Natural killer cell (primary cell): ENCODE data around the gene TBL1X. TPM values are rescaled to one million over a fixed set of nuclear protein-coding genes. Genes with fewer than 3 reads are reported as not detected.

Experiments
- ATAC-seq, 3 donors: fragments of 150-1000 bp in 2 of 3; fragments of 200-7000 bp in 1 of 3; cut with Tn5 transposase; 1 replicate in 1 of 3; 2 replicates in 2 of 3; pipeline ENCODE4 v1.10.0; 2021; ENCODE audit warnings: mild to moderate bottlenecking in 2 of 3, moderate library complexity in 2 of 3
- DNase-seq, 2 donors: peaks; one replicate each; pipeline versions ENCODE4 v3.0.0 to v3.0.0-alpha.2; 2013 to 2021; ENCODE audit warnings: mixed read lengths in 1 of 2
- H3K27ac ChIP-seq: one replicate; pipeline ENCODE4 v1.5.1; 2013; ENCODE audit warnings: mild to moderate bottlenecking, low read length
- H3K27me3 ChIP-seq: one replicate; pipeline ENCODE4 v1.6.1; 2013; ENCODE audit warnings: low read length; ENCODE audit not compliant: control insufficient read depth, insufficient read depth
- H3K36me3 ChIP-seq: one replicate; pipeline ENCODE4 v1.6.1; 2013; ENCODE audit warnings: low read length; ENCODE audit not compliant: control insufficient read depth, insufficient read depth
- H3K4me1 ChIP-seq: one replicate; pipeline ENCODE4 v1.6.1; 2013; ENCODE audit warnings: low read length; ENCODE audit not compliant: control insufficient read depth, insufficient read depth
- H3K4me3 ChIP-seq: one replicate; pipeline ENCODE4 v1.5.1; 2013; ENCODE audit warnings: low read length
- H3K9me3 ChIP-seq: one replicate; pipeline ENCODE4 v1.6.1; 2013; ENCODE audit warnings: low read length; ENCODE audit not compliant: control insufficient read depth, insufficient read depth
- H3K27ac Mint-ChIP-seq, 2 donors: one replicate each; pipeline ENCODE4 v1.8.0; 2022; ENCODE audit warnings: mild to moderate bottlenecking in 2 of 2, mixed read lengths in 2 of 2, moderate library complexity in 1 of 2
- H3K27me3 Mint-ChIP-seq, 2 donors: one replicate each; pipeline ENCODE4 v1.8.0; 2022; ENCODE audit warnings: low read depth in 2 of 2, mixed read lengths in 2 of 2
- H3K36me3 Mint-ChIP-seq: one replicate; pipeline ENCODE4 v1.8.0; 2022; ENCODE audit warnings: mixed read lengths
- H3K4me1 Mint-ChIP-seq, 2 donors: one replicate each; pipeline ENCODE4 v1.8.0; 2022; ENCODE audit warnings: mixed read lengths in 2 of 2
- H3K4me3 Mint-ChIP-seq: one replicate; pipeline ENCODE4 v1.8.0; 2022; ENCODE audit warnings: mild to moderate bottlenecking, moderate library complexity, mixed read lengths
- H3K9me3 Mint-ChIP-seq, 2 donors: one replicate each; pipeline ENCODE4 v1.8.0; 2022; ENCODE audit warnings: mixed read lengths in 2 of 2
- WGBS: methylation state at CpG from one replicate; pipeline ENCODE4 v1.1.7; 2013; ENCODE audit warnings: missing lambda C conversion rate; ENCODE audit not compliant: insufficient coverage; 5-methylcytosine and 5-hydroxymethylcytosine counted together
- intact Hi-C: fragments of 100-400 bp; cut with micrococcal nuclease; formaldehyde crosslinking; loops from one replicate; pipeline ENCODE4 v1.14.2; 2022
- total RNA-seq, 4 donors: library from RNA; stranded (reverse); fragments of 120-200 nt in 1 of 4; gene quantifications; one replicate each; pipeline versions ENCODE4 v1.2.3 to v1.2.4, GENCODE V29; 2013 to 2022
- TF ChIP-seq, protein P1 (sequence below): fragments of 200-600 bp; IDR thresholded peaks from one replicate; pipeline ENCODE4 v1.8.0; 2022; ENCODE audit warnings: antibody characterized with exemption

The TBL1X gene
- total RNA-seq, 3 donors from 2014 or later (not counting 1 experiment from before 2014, with no cell fraction given): 21.9 to 43.8 (median 32.7) TPM

DNA sequence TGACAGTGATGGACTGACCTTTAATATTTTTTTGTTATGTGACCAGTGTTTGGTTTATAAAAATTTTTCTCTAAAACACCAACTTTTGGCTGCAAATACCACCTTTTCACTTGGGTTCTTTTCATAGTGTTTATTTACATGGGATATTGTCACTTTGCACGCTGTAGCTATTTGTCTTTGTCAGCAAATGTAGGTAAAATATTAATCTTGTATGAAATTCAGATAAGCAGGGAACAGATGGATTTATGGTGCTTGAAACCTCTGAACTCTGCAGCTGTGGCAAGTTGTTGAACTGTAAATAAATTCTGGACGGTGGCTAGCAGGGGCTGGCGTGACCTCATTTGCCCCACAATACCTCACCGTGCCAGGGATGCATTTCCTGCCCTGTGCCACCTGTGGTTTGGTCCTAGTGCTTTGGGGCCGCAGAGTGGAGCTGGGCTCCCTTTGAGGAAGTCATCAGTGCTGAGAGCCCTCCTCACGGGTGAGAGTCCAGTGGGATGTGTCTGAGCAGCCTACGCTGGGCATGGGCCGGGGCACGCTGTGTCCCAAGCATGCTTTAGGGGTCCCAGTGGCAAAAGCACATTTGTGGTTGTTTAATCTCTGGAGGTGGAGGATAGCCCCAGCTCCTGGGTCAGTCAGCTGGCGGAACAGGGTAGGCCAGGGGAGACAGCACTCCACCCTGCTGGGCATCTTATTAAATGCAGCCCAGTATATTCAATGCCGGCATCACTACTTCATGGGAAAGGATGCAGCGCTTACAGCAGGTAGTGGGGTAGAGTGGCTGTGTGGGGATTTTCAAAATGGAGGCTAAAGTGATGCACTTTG, 108.6 kb downstream of the TBL1X start:
- H3K36me3 ChIP-seq: no peaks in the 10 kb centered on the region
- peaks cover 31% of the 10 kb centered on the region for H3K4me1 ChIP-seq
- intact Hi-C loops: no loop called here
- H3K4me1 Mint-ChIP-seq: peaks cover 24 to 33% of the 10 kb centered on the region in 2 donors
- no peaks in the 10 kb centered on the region for H3K36me3 Mint-ChIP-seq
- no peaks in the 10 kb centered on the region for H3K9me3 Mint-ChIP-seq
- no peak overlapping the region for H3K4me3 Mint-ChIP-seq
- no peak overlapping the region for H3K4me3 ChIP-seq
- 58% methylated on average over 11 of the region's 12 CpGs for WGBS
- ATAC-seq: peak in 1 of 3 donors; percentile 32
- TF ChIP-seq, protein P1, sequence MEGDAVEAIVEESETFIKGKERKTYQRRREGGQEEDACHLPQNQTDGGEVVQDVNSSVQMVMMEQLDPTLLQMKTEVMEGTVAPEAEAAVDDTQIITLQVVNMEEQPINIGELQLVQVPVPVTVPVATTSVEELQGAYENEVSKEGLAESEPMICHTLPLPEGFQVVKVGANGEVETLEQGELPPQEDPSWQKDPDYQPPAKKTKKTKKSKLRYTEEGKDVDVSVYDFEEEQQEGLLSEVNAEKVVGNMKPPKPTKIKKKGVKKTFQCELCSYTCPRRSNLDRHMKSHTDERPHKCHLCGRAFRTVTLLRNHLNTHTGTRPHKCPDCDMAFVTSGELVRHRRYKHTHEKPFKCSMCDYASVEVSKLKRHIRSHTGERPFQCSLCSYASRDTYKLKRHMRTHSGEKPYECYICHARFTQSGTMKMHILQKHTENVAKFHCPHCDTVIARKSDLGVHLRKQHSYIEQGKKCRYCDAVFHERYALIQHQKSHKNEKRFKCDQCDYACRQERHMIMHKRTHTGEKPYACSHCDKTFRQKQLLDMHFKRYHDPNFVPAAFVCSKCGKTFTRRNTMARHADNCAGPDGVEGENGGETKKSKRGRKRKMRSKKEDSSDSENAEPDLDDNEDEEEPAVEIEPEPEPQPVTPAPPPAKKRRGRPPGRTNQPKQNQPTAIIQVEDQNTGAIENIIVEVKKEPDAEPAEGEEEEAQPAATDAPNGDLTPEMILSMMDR: no peak
- no peaks in the 10 kb centered on the region for H3K27me3 Mint-ChIP-seq
- no peaks in the 10 kb centered on the region for H3K9me3 ChIP-seq
- no peaks in the 10 kb centered on the region for H3K27me3 ChIP-seq
- H3K27ac Mint-ChIP-seq: no peak overlapping the region
- no peak for DNase-seq
- no peak overlapping the region for H3K27ac ChIP-seq

DNA sequence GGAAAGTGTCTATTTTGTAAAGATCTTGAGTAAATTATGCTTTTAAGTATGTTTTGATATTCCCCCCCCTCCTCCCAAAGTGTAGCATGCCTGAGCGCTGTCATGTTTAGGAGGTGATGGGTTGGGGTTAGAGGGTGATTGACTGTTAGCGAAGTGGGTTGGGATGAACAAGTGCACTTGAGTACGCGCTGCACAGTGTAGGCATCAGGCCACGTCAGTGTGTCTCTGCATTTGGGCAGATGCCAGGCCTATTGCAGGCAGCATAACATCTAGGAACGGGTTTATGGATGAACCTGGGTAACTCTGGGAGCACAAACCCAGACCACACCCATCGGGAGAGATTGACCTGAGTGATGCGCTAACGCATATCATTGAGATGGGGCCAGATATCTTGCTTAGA, 111.2 kb downstream of the TBL1X start:
- no peaks in the 10 kb centered on the region for H3K27me3 Mint-ChIP-seq
- 98% methylated on average over 7 of the region's 9 CpGs for WGBS
- no peak overlapping the region for H3K4me3 Mint-ChIP-seq
- ATAC-seq (no peak), DNase-seq (no peak)
- H3K27ac Mint-ChIP-seq: no peak overlapping the region
- Histone ChIP-seq H3K36me3 (no peaks in the 10 kb centered on the region), H3K27me3 (no peaks in the 10 kb centered on the region), H3K9me3 (no peaks in the 10 kb centered on the region), H3K4me1 (peaks cover 13% of the 10 kb centered on the region), H3K4me3 (no peak overlapping the region), H3K27ac (no peak overlapping the region)
- H3K9me3 Mint-ChIP-seq: no peaks in the 10 kb centered on the region
- H3K4me1 Mint-ChIP-seq: peaks cover 41 to 45% of the 10 kb centered on the region in 2 donors
- TF ChIP-seq, protein P1: no peak
- intact Hi-C loops: no loop called here
- H3K36me3 Mint-ChIP-seq: no peaks in the 10 kb centered on the region

DNA sequence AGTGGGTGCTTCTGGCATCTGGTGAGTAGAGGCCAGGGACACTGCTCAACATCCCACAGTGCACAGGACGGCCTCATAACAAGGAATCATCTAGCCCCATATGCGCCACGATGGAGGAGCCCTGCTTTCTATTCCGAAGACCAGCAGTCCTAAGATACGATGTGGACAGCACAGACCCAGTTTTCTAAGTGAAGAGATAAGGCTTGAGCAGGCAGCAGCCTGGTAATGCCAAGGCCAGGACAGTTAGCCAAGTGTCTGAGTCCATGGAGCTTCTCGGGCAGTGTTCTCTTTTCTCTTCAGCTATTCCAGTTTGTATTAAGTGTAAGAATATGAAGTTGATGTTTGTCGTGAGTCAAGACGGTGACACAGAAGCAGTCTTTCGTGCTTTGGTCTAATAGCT, 112.7 kb downstream of the TBL1X start:
- Mint-ChIP-seq H3K4me3 (no peak overlapping the region), H3K27ac (no peak overlapping the region), H3K36me3 (no peaks in the 10 kb centered on the region), H3K27me3 (no peaks in the 10 kb centered on the region), H3K9me3 (no peaks in the 10 kb centered on the region), H3K4me1 (peaks cover 37 to 43% of the 10 kb centered on the region in 2 donors)
- H3K27me3 ChIP-seq: no peaks in the 10 kb centered on the region
- intact Hi-C loops: no loop called here
- no peaks in the 10 kb centered on the region for H3K9me3 ChIP-seq
- H3K27ac ChIP-seq: no peak overlapping the region
- DNase-seq (no peak), ATAC-seq (no peak)
- H3K4me1 ChIP-seq: peaks cover 13% of the 10 kb centered on the region
- TF ChIP-seq, protein P1: no peak
- H3K4me3 ChIP-seq: no peak overlapping the region
- no peaks in the 10 kb centered on the region for H3K36me3 ChIP-seq
- WGBS: 97% methylated on average over 9 of the region's 9 CpGs
